H1 (cell line): ENCODE data around the gene FAT3. TPM values are rescaled to one million over a fixed set of nuclear protein-coding genes. Genes with fewer than 3 reads are reported as not detected.

ENCODE experiments used
- CHD1 ChIP-seq: IDR thresholded peaks from 2 replicates; pipeline ENCODE4 v1.6.1; 2012; ENCODE audit warnings: low read depth, low read length, improper control_type of control experiment
- CHD2 ChIP-seq: IDR thresholded peaks from 2 replicates; pipeline ENCODE4 v1.6.1; 2012; ENCODE audit warnings: low read length, improper control_type of control experiment
- CREB1 ChIP-seq: IDR thresholded peaks from 2 replicates; pipeline ENCODE4 v1.6.1; 2012; ENCODE audit warnings: inconsistent platforms
- EGR1 ChIP-seq: IDR thresholded peaks from 2 replicates; pipeline ENCODE4 v1.6.1; 2011; ENCODE audit warnings: low read depth, low read length, borderline replicate concordance
- EP300 ChIP-seq, 2 experiments: IDR thresholded peaks; 1 replicate in 1 of 2; 2 replicates in 1 of 2; pipeline ENCODE4 v1.6.1; 2011 to 2012; ENCODE audit warnings: low read depth in 2 of 2, low read length in 2 of 2, mild to moderate bottlenecking in 2 of 2, borderline replicate concordance in 1 of 2, inconsistent platforms in 1 of 2, moderate library complexity in 1 of 2
- JUN ChIP-seq: IDR thresholded peaks from 2 replicates; pipeline ENCODE4 v1.6.1; 2011; ENCODE audit warnings: low read depth, mild to moderate bottlenecking, improper control_type of control experiment, low read length
- KDM1A ChIP-seq: fragments of 200-600, 300-600 bp; sonication (generic); IDR thresholded peaks from 2 replicates; pipeline ENCODE4 v1.7.1; 2016; ENCODE audit warnings: mild to moderate bottlenecking, low read length, borderline replicate concordance
- NANOG ChIP-seq: IDR thresholded peaks from 2 replicates; pipeline ENCODE4 v1.6.1; 2011; ENCODE audit warnings: low read length, low read depth, mild to moderate bottlenecking, inconsistent platforms; ENCODE audit not compliant: insufficient read depth, poor library complexity, severe bottlenecking
- NRF1 ChIP-seq: IDR thresholded peaks from 2 replicates; pipeline ENCODE4 v1.6.1; 2011; ENCODE audit warnings: mild to moderate bottlenecking, low read depth, low read length, improper control_type of control experiment
- POLR2A ChIP-seq, 2 experiments: IDR thresholded peaks; 1 replicate in 1 of 2; 2 replicates in 1 of 2; pipeline ENCODE4 v1.6.1; 2011; ENCODE audit warnings: low read depth in 2 of 2, low read length in 2 of 2, mild to moderate bottlenecking in 2 of 2; ENCODE audit errors: control extremely low read depth in 1 of 2
- RBBP5 ChIP-seq: IDR thresholded peaks from 2 replicates; pipeline ENCODE4 v1.7.1; 2012; ENCODE audit warnings: low read depth, mild to moderate bottlenecking, inconsistent platforms, low read length, moderate library complexity, borderline replicate concordance
- RFX5 ChIP-seq: IDR thresholded peaks from 2 replicates; pipeline ENCODE4 v1.6.1; 2011; ENCODE audit warnings: low read depth, low read length, improper control_type of control experiment, borderline replicate concordance
- SAP30 ChIP-seq: fragments of 300-600 bp; sonication (generic); IDR thresholded peaks from 2 replicates; pipeline ENCODE4 v1.7.1; 2012; ENCODE audit warnings: low read length, moderate library complexity, mild to moderate bottlenecking, inconsistent platforms; ENCODE audit not compliant: insufficient read depth, insufficient replicate concordance
- SIX5 ChIP-seq: IDR thresholded peaks from 2 replicates; pipeline ENCODE4 v1.6.1; 2011; ENCODE audit warnings: mild to moderate bottlenecking, low read depth, low read length
- SP1 ChIP-seq: IDR thresholded peaks from 2 replicates; pipeline ENCODE4 v1.6.1; 2011; ENCODE audit warnings: low read depth, low read length
- SUZ12 ChIP-seq: fragments of 200-600 bp; sonication (generic); IDR thresholded peaks from 2 replicates; pipeline ENCODE4 v1.6.1; 2012; ENCODE audit warnings: mild to moderate bottlenecking, inconsistent platforms, low read length, moderate library complexity, mixed read lengths
- TAF7 ChIP-seq: optimal IDR thresholded peaks from 2 replicates; pipeline ENCODE3; 2011; ENCODE audit warnings: low read depth, mild to moderate bottlenecking, inconsistent platforms, low read length, moderate library complexity, borderline replicate concordance
- YY1 ChIP-seq: IDR thresholded peaks from 2 replicates; pipeline ENCODE4 v1.6.1; 2011; ENCODE audit warnings: low read depth, mild to moderate bottlenecking, low read length
- polyA plus RNA-seq, 7 experiments: library from polyadenylated mRNA; depleted of rRNA in 3 of 7; stranded (reverse) in 5 of 7; unstranded in 2 of 7; fragments of >200 nt in 5 of 7; fragments of 200-250 nt in 2 of 7; gene quantifications; 1 replicate in 5 of 7; 2 replicates in 1 of 7; 4 replicates in 1 of 7; pipeline versions ENCODE4 v1.2.1 to v1.2.3, GENCODE V29; 2011 to 2013; ENCODE audit warnings: missing spikeins in 2 of 7, mixed read lengths in 2 of 7
- total RNA-seq: library from RNA; stranded (reverse); fragmentation: NEBNext Ultra II Directional; extraction: Animal tissue kit (Norgen Biotek cat#: 25700); gene quantifications from 2 replicates; pipeline ENCODE4 v1.2.1, GENCODE V29; 2021

Gene FAT3
- total and polyA plus RNA-seq, 2 of the 8 experiments (the other 6 are each of a cell fraction or from before 2014, with no cell fraction given) = 7.2 to 18.4 TPM

DNA sequence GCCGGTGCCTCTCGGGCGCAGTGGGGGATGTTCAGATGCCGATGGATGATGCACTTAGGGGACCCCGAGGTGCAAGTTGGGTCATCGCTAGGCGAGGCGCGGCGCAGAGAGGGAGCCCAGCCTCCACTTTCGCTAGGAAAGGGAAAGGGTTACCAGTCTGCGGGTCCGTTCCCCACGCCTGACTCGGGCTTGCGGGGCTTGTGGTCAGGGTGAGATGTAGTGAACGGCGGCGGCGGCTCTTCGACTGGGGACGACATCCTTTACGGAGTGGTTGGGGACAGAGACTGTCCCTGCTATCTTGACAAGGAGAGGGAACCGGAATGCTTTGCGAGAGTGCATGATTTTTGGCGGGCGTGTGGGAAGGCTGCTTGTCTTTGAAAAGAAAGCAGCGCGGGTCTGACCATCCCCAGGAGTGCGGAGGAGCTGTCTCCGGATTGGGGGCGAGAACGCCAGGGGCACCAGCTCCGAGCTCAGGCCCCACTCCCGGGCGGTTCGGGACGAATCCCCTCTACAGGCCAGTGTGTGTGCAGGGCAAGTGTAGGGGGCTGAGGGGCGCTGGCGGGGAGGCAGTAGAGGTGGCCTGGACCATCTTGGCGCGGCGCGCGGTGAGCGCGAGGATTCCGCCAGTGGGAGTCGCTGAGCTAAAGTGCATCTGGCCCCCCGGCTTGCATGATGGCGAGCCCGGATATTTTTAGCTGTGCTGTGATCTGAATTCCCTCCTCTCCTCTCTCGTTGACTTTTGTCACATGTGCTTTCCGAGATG is 1.1 kb downstream of the FAT3 start (continued):
- TF ChIP-seq SP1 (no peak), RBBP5 (peak; percentile 34; the same call in 1 of the 2 replicates), KDM1A (0 out of 2 replicates have a peak, but pooled peaks have one; percentile 22), NANOG (no peak), CREB1 (no peak), POLR2A (IDR thresholded peaks at IDR 0.05; ENCODE audit: control extremely low read depth in 1 of 2, low read depth in 2 of 2, low read length in 2 of 2) (no peak), SAP30 (no peak), EGR1 (no peak), SIX5 (no peak), YY1 (no peak), SUZ12 (peak; percentile 16; the same call in 1 of the 2 replicates), CHD2 (no peak), TAF7 (no peak), CHD1 (no peak), RFX5 (no peak), EP300 (IDR thresholded peaks at IDR 0.05; ENCODE audit: borderline replicate concordance in 1 of 2, low read depth in 2 of 2, low read length in 2 of 2) (no peak), JUN (no peak), NRF1 (no peak)
